GM12878 (cell line): Measurements from ENCODE around the gene KRTAP5-3. TPM values are rescaled to one million over a fixed set of nuclear protein-coding genes. Genes with fewer than 3 reads are reported as not detected.

Experiments
- ATAC-seq: fragments of 200-7000 bp; cut with Tn5 transposase; 3 replicates; pipeline ENCODE4 v1.9.1; 2020; ENCODE audit warnings: mild to moderate bottlenecking, moderate library complexity
- BruUV-seq: library from RNA; stranded (reverse); fragments of 400-500 nt; replicated peaks from 2 replicates; lab custom pipeline; 2021; lab: Mats Ljungman, UMichigan
- CTCF ChIA-PET: fragments of 300-600 bp; sonication (Branson Sonifier 250); formaldehyde crosslinking; extraction: SDS; loops from one replicate; lab custom pipeline; 2021; ENCODE audit warnings: inconsistent platforms; lab: Yijun Ruan, JAX
- POLR2A ChIA-PET: fragments of 350-600 bp; formaldehyde crosslinking; extraction: SDS; loops from one replicate; lab custom pipeline; 2021; ENCODE audit warnings: inconsistent platforms; lab: Charles Lee
- RAD21 ChIA-PET: fragments of 300-600 bp; sonication (Branson Sonifier 250); formaldehyde crosslinking; loops from one replicate; lab custom pipeline; 2023; ENCODE audit warnings: antibody characterized with exemption; ENCODE audit not compliant: unreplicated experiment; lab: Charles Lee
- SMC1A ChIA-PET: fragments of 300-600 bp; sonication (Branson Sonifier 250); formaldehyde crosslinking; loops from one replicate; lab custom pipeline; 2023; ENCODE audit not compliant: unreplicated experiment, uncharacterized antibody; lab: Charles Lee
- DNase-seq: peaks from one replicate; pipeline ENCODE4 v3.0.0-alpha.2; 2011; ENCODE audit warnings: low read depth, low spot score
- FAIRE-seq: peaks from 3 replicates; lab custom pipeline; 2011; peaks lifted over from hg19 to GRCh38; lab: Jason Lieb, UNC
- H2AFZ ChIP-seq: 2 replicates; pipeline ENCODE4 v1.6.0; 2011; ENCODE audit warnings: low read depth, low read length, control low read depth; ENCODE audit not compliant: control insufficient read depth
- H3K27ac ChIP-seq: 2 replicates; pipeline ENCODE4 v1.5.1; 2011; ENCODE audit warnings: control low read depth; ENCODE audit not compliant: control insufficient read depth, insufficient read depth
- H3K27me3 ChIP-seq, 2 experiments: replicated peaks in 1 of 2; 2 replicates each; pipeline versions ENCODE4 v1.6.0 to v1.6.1; 2011; ENCODE audit warnings: low read length in 1 of 2; ENCODE audit not compliant: control insufficient read depth in 2 of 2, insufficient read depth in 2 of 2
- H3K36me3 ChIP-seq, 2 experiments: 2 replicates each; pipeline ENCODE4 v1.5.1; 2011; ENCODE audit warnings: low read length in 1 of 2; ENCODE audit not compliant: control insufficient read depth in 2 of 2, insufficient read depth in 2 of 2
- H3K4me1 ChIP-seq: 2 replicates; pipeline ENCODE4 v1.6.1; 2011; ENCODE audit warnings: mild to moderate bottlenecking, low read length, moderate library complexity, mixed read lengths; ENCODE audit not compliant: control insufficient read depth, insufficient read depth
- H3K4me2 ChIP-seq: 2 replicates; pipeline ENCODE4 v1.6.0; 2011; ENCODE audit warnings: control low read depth; ENCODE audit not compliant: control insufficient read depth, insufficient read depth
- H3K4me3 ChIP-seq: fragments of 200-600 bp; sonication (generic); 2 replicates; pipeline ENCODE4 v1.5.1; 2016
- H3K79me2 ChIP-seq: 2 replicates; pipeline ENCODE4 v1.6.0; 2011; ENCODE audit warnings: low read length; ENCODE audit not compliant: control insufficient read depth, insufficient read depth
- H3K9ac ChIP-seq: 2 replicates; pipeline ENCODE4 v1.8.0; 2011; ENCODE audit warnings: low read length, control low read depth, mixed read lengths; ENCODE audit not compliant: control insufficient read depth, insufficient read depth
- H3K9me3 ChIP-seq: replicated peaks from 3 replicates; pipeline ENCODE4 v1.5.1; 2011; ENCODE audit warnings: mild to moderate bottlenecking, low read length; ENCODE audit not compliant: control insufficient read depth, insufficient read depth
- H4K20me1 ChIP-seq: 2 replicates; pipeline ENCODE4 v1.6.0; 2011; ENCODE audit not compliant: control insufficient read depth, insufficient read depth
- CHD2 ChIP-seq: IDR thresholded peaks from 2 replicates; pipeline ENCODE4 v1.6.1; 2011; ENCODE audit warnings: low read depth, low read length, improper control_type of control experiment, borderline replicate concordance
- E2F8 ChIP-seq: fragments of 450-650 bp; IDR thresholded peaks from 2 replicates; pipeline ENCODE4 v1.6.1; 2018; ENCODE audit warnings: mild to moderate bottlenecking, low read depth, moderate library complexity; ENCODE audit not compliant: partially characterized antibody
- HDAC2 ChIP-seq: fragments of 200-600 bp; sonication (generic); IDR thresholded peaks from 2 replicates; pipeline ENCODE4 v1.6.1; 2017
- HDGF ChIP-seq: fragments of 450-650 bp; IDR thresholded peaks from 2 replicates; pipeline ENCODE4 v1.6.1; 2016; ENCODE audit warnings: antibody characterized with exemption
- POLR2A ChIP-seq: IDR thresholded peaks from 2 replicates; pipeline ENCODE4 v1.6.1; 2011; ENCODE audit warnings: low read depth, mild to moderate bottlenecking, low read length
- STAT3 ChIP-seq: IDR thresholded peaks from 2 replicates; pipeline ENCODE4 v1.6.1; 2011; ENCODE audit warnings: low read depth, low read length, improper control_type of control experiment
- ZNF274 ChIP-seq: IDR thresholded peaks from one replicate; pipeline ENCODE4 v1.8.0; 2011; ENCODE audit not compliant: insufficient read length, insufficient read depth
- WGBS: methylation state at CpG from one replicate; pipeline ENCODE4 v1.1.6; 2016; ENCODE audit warnings: low lambda C conversion rate; ENCODE audit not compliant: insufficient replicate concordance, insufficient coverage; ENCODE audit errors: missing lambda C conversion rate; 5-methylcytosine and 5-hydroxymethylcytosine counted together
- in situ Hi-C: fragments of 300-500 bp; cut with MboI; formaldehyde crosslinking; loops from 9 replicates; pipeline ENCODE4 v1.14.3; 2018; ENCODE audit warnings: mixed read lengths
- intact Hi-C: fragments of 100-400 bp; cut with micrococcal nuclease; formaldehyde crosslinking; loops from one replicate; pipeline ENCODE4 v1.14.2; 2022; ENCODE audit not compliant: unreplicated experiment
- polyA plus RNA-seq, 11 experiments: library from polyadenylated mRNA; depleted of rRNA in 4 of 11; unstranded in 6 of 11; stranded (reverse) in 5 of 11; fragments of >200 nt; fragmentation: Nextera tagmentation in 4 of 11; fragmentation: Illumina TruSeq in 1 of 11; extraction: Ambion mirVana in 4 of 11; extraction: Trizol in 1 of 11; gene quantifications; 1 replicate in 1 of 11; 2 replicates in 10 of 11; pipeline versions ENCODE4 v1.2.1 to v1.2.3, GENCODE V29; 2011 to 2016; ENCODE audit warnings: inconsistent platforms in 2 of 11, missing spikeins in 2 of 11, low read depth in 1 of 11
- total RNA-seq, 4 experiments: library from RNA; depleted of rRNA in 3 of 4; stranded (reverse); fragments of >200 nt in 3 of 4; fragmentation: Illumina TruSeq in 1 of 4; extraction: Trizol in 1 of 4; gene quantifications; 2 replicates each; pipeline versions ENCODE4 v1.2.1 to v1.2.3, GENCODE V29; 2013 to 2021
- TF ChIP-seq, protein P1 (sequence below): IDR thresholded peaks from 2 replicates; pipeline ENCODE4 v1.6.1; 2011; ENCODE audit warnings: borderline replicate concordance, low read depth, mild to moderate bottlenecking, moderate library complexity, low read length; ENCODE audit not compliant: insufficient read depth, poor library complexity, severe bottlenecking
- TF ChIP-seq, protein P2 (sequence below): fragments of 450-650 bp; formaldehyde crosslinking; IDR thresholded peaks from 2 replicates; pipeline ENCODE4 v1.5.0; 2022; ENCODE audit warnings: mild to moderate bottlenecking, missing genetic modification characterization
- TF ChIP-seq, protein P3 (sequence below): fragments of 450-650 bp; IDR thresholded peaks from 2 replicates; pipeline ENCODE4 v1.6.1; 2017; ENCODE audit warnings: mild to moderate bottlenecking, moderate library complexity

KRTAP5-3 gene
- total and polyA plus RNA-seq, 10 of the 15 experiments (the other 5 are each of a cell fraction or from before 2014, with no cell fraction given) = not detected

DNA sequence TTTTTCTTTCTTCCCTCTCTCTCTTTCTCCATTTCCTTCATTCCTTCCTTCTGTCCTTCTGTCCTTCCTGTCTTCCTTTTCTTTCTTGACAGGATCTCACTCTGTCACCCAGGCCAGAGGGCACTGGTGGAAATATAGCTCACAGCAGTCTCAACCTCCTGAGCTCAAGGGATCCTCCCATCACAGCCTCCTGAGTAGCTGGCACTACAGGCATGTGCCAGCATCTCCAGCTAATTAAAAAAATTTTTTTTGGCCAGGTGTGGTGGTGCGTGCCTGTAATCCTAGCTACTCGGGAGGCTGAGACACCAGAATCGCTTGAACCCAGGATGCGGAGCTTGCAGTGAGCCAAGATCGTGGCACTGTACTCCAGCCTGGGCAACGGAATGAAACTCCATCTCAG is 31.4 kb downstream of the KRTAP5-3 start:
- in situ Hi-C loops = no loop called here
- TF ChIP-seq POLR2A (no peak), ZNF274 (no peak), HDAC2 (no peak), CHD2 (no peak), STAT3 (no peak), E2F8 (no peak), HDGF (no peak)
- TF ChIP-seq, protein P1, sequence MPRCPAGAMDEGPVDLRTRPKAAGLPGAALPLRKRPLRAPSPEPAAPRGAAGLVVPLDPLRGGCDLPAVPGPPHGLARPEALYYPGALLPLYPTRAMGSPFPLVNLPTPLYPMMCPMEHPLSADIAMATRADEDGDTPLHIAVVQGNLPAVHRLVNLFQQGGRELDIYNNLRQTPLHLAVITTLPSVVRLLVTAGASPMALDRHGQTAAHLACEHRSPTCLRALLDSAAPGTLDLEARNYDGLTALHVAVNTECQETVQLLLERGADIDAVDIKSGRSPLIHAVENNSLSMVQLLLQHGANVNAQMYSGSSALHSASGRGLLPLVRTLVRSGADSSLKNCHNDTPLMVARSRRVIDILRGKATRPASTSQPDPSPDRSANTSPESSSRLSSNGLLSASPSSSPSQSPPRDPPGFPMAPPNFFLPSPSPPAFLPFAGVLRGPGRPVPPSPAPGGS = no peak
- TF ChIP-seq, protein P2, sequence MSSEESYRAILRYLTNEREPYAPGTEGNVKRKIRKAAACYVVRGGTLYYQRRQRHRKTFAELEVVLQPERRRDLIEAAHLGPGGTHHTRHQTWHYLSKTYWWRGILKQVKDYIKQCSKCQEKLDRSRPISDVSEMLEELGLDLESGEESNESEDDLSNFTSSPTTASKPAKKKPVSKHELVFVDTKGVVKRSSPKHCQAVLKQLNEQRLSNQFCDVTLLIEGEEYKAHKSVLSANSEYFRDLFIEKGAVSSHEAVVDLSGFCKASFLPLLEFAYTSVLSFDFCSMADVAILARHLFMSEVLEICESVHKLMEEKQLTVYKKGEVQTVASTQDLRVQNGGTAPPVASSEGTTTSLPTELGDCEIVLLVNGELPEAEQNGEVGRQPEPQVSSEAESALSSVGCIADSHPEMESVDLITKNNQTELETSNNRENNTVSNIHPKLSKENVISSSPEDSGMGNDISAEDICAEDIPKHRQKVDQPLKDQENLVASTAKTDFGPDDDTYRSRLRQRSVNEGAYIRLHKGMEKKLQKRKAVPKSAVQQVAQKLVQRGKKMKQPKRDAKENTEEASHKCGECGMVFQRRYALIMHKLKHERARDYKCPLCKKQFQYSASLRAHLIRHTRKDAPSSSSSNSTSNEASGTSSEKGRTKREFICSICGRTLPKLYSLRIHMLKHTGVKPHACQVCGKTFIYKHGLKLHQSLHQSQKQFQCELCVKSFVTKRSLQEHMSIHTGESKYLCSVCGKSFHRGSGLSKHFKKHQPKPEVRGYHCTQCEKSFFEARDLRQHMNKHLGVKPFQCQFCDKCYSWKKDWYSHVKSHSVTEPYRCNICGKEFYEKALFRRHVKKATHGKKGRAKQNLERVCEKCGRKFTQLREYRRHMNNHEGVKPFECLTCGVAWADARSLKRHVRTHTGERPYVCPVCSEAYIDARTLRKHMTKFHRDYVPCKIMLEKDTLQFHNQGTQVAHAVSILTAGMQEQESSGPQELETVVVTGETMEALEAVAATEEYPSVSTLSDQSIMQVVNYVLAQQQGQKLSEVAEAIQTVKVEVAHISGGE (CRISPR knock-in tag) = no peak
- TF ChIP-seq, protein P3, sequence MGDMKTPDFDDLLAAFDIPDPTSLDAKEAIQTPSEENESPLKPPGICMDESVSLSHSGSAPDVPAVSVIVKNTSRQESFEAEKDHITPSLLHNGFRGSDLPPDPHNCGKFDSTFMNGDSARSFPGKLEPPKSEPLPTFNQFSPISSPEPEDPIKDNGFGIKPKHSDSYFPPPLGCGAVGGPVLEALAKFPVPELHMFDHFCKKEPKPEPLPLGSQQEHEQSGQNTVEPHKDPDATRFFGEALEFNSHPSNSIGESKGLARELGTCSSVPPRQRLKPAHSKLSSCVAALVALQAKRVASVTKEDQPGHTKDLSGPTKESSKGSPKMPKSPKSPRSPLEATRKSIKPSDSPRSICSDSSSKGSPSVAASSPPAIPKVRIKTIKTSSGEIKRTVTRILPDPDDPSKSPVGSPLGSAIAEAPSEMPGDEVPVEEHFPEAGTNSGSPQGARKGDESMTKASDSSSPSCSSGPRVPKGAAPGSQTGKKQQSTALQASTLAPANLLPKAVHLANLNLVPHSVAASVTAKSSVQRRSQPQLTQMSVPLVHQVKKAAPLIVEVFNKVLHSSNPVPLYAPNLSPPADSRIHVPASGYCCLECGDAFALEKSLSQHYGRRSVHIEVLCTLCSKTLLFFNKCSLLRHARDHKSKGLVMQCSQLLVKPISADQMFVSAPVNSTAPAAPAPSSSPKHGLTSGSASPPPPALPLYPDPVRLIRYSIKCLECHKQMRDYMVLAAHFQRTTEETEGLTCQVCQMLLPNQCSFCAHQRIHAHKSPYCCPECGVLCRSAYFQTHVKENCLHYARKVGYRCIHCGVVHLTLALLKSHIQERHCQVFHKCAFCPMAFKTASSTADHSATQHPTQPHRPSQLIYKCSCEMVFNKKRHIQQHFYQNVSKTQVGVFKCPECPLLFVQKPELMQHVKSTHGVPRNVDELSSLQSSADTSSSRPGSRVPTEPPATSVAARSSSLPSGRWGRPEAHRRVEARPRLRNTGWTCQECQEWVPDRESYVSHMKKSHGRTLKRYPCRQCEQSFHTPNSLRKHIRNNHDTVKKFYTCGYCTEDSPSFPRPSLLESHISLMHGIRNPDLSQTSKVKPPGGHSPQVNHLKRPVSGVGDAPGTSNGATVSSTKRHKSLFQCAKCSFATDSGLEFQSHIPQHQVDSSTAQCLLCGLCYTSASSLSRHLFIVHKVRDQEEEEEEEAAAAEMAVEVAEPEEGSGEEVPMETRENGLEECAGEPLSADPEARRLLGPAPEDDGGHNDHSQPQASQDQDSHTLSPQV = no peak

More for the DNA sequence above, 31.4 kb downstream of the KRTAP5-3 start:
- ChIA-PET RAD21 (no interaction called here), POLR2A (no interaction called here), CTCF (interaction anchor here (0.8 to 1.0 kb wide), 2 partner anchors 9 to 374 kb away, joined by 3 read pairs; no protein-coding TSS in a partner anchor), SMC1A (interaction anchor here (1.1 kb wide), 1 partner anchor 56 kb away, joined by 3 read pairs; no protein-coding TSS in a partner anchor)
- Histone ChIP-seq H3K27me3 (peaks cover 0 to 8% of the 10 kb centered on the region in 2 experiments; a peak in 2 of 4 replicates), H3K4me3 (no peak overlapping the region), H3K9me3 (peaks cover 4% of the 10 kb centered on the region; the same call in 1 of the 3 replicates), H2AFZ (no peak overlapping the region), H4K20me1 (no peaks in the 10 kb centered on the region), H3K79me2 (no peaks in the 10 kb centered on the region), H3K4me2 (no peak overlapping the region), H3K9ac (no peak overlapping the region), H3K36me3 (no peaks in the 10 kb centered on the region), H3K4me1 (no peaks in the 10 kb centered on the region), H3K27ac (no peak overlapping the region)
- FAIRE-seq = no peak
- DNase-seq = no peak
- intact Hi-C loops = loop anchor here (10.0 kb wide), 2 partner anchors 272 to 462 kb away; partner anchors contain the start of gene TOLLIP
- 43% methylated on average over 6 of the region's 6 CpGs for WGBS
- no peak for ATAC-seq
- no TSS peak for BruUV-seq
